ENCODE data around the gene POLR3H.
"Not testable (repeated sequence)": the region's sequence is repeated elsewhere in the genome, so short reads cannot be mapped to it uniquely, and the experiment has no call there.

Gene POLR3H

GRCh38 chr22:41575533-41575932 lies 31.3 kb upstream of the POLR3H start:
- no peak for DNase-seq
- Histone ChIP-seq H3K27ac (no peak overlapping the region), H3K36me3 (peaks cover 20% of the 10 kb centered on the region)

DNA sequence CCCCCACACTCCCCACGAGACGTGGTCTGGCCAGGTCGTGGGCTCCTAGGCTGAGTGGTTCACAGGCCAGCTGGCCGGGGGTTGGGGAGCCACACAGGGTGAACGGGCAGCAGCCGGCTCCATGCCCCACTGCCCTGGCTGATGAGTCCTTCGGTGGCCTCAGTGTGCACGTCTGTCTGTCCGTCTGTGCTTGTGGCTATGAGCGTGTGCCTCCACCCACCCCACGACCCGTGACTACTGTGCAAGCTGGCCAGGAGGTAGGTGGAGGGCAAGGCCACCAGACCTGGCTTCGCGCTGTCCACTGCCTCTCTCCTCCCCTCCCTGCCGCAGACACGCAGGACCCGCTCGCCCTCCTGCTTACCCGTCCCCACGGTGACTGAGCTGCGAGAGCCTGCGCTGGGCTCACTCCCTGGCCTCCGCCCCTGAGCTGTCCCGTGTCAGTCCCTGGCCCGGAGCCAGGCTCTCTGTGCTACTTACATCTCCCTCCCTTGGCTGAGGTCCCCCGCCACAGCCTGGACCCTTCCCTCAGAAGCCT lies 30.6 kb upstream of the POLR3H start:
- TF ChIP-seq, protein P1, sequence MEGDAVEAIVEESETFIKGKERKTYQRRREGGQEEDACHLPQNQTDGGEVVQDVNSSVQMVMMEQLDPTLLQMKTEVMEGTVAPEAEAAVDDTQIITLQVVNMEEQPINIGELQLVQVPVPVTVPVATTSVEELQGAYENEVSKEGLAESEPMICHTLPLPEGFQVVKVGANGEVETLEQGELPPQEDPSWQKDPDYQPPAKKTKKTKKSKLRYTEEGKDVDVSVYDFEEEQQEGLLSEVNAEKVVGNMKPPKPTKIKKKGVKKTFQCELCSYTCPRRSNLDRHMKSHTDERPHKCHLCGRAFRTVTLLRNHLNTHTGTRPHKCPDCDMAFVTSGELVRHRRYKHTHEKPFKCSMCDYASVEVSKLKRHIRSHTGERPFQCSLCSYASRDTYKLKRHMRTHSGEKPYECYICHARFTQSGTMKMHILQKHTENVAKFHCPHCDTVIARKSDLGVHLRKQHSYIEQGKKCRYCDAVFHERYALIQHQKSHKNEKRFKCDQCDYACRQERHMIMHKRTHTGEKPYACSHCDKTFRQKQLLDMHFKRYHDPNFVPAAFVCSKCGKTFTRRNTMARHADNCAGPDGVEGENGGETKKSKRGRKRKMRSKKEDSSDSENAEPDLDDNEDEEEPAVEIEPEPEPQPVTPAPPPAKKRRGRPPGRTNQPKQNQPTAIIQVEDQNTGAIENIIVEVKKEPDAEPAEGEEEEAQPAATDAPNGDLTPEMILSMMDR (IDR thresholded peaks at IDR 0.05; ENCODE audit: low read depth, low read length): no peak

More at GRCh38 chr22:41575533-41575932, 31.3 kb upstream of the POLR3H start:
- Histone ChIP-seq H3K4me3 (ENCODE audit: low read depth, low read length) (no peak overlapping the region), H3K27me3 (ENCODE audit: insufficient read depth, low read depth, severe bottlenecking) (no peaks in the 10 kb centered on the region), H3K9me3 (ENCODE audit: severe bottlenecking) (no peaks in the 10 kb centered on the region)
- TF ChIP-seq, protein P1 (IDR thresholded peaks at IDR 0.05; ENCODE audit: low read depth, low read length): no peak

GRCh38 chr22:41573677-41574076 lies 29.4 kb upstream of the POLR3H start:
- H3K27me3 ChIP-seq (ENCODE audit: insufficient read depth, low read depth, severe bottlenecking): no peaks in the 10 kb centered on the region
- TF ChIP-seq, protein P1 (IDR thresholded peaks at IDR 0.05; ENCODE audit: low read depth, low read length): no peak
- H3K36me3 ChIP-seq: peaks cover 16% of the 10 kb centered on the region
- H3K4me3 ChIP-seq (ENCODE audit: low read depth, low read length): no peak overlapping the region
- DNase-seq: no peak
- no peak overlapping the region for H3K27ac ChIP-seq
- H3K9me3 ChIP-seq (ENCODE audit: severe bottlenecking): no peaks in the 10 kb centered on the region

More for the DNA sequence above, 30.6 kb upstream of the POLR3H start:
- H3K27ac ChIP-seq: no peak overlapping the region
- no peaks in the 10 kb centered on the region for H3K27me3 ChIP-seq (ENCODE audit: insufficient read depth, low read depth, severe bottlenecking)
- peaks cover 17% of the 10 kb centered on the region for H3K36me3 ChIP-seq
- H3K4me3 ChIP-seq (ENCODE audit: low read depth, low read length): no peak overlapping the region
- DNase-seq: no peak
- H3K9me3 ChIP-seq (ENCODE audit: severe bottlenecking): no peaks in the 10 kb centered on the region

DNA sequence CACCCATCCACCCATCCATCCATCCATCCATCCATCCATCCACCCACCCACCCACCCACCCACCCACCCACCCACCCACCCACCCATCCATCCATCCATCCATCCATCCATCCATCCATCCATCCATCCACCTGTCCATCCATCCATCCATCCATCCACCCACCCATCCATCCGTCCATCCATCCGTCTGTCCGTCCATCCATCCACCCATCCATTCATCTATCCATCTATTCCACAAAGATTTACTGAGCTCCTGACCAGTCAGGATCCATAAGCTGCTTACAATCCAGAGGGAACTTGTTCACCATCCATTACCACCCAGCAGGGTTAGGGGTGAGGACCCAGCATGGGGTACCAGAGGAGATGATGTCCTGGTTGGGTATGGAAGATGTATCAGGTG lies 28.0 kb upstream of the POLR3H start:
- peaks cover 14% of the 10 kb centered on the region for H3K36me3 ChIP-seq
- not testable (repeated sequence) for H3K27me3 ChIP-seq (ENCODE audit: insufficient read depth, low read depth, severe bottlenecking); H3K4me3 ChIP-seq (ENCODE audit: low read depth, low read length); H3K27ac ChIP-seq; H3K9me3 ChIP-seq (ENCODE audit: severe bottlenecking); DNase-seq

DNA sequence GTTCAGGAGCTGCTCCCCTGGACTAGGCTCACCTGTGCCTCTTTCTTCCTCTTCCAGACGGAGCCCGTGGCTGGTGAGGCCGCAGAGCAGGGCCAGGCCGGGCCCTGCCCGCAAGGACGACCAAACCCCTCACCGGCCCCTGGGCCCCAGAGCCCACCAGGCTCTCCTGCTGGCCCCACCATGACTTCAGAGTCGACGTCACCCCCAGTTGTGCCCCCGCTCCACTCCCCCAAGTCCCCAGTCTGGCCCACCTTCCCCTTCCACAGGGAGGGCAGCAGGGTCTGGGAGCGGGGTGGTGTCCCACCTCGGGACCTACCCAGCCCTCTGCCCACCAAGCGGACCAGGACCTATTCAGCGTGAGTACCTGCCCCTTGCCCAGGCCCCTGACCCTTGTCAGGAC lies 27.5 kb upstream of the POLR3H start:
- DNase-seq: no peak
- peaks cover 9% of the 10 kb centered on the region for H3K36me3 ChIP-seq
- no peak overlapping the region for H3K27ac ChIP-seq
- no peak overlapping the region for H3K4me3 ChIP-seq (ENCODE audit: low read depth, low read length)
- no peaks in the 10 kb centered on the region for H3K9me3 ChIP-seq (ENCODE audit: severe bottlenecking)
- TF ChIP-seq, protein P1 (IDR thresholded peaks at IDR 0.05; ENCODE audit: low read depth, low read length): no peak
- no peaks in the 10 kb centered on the region for H3K27me3 ChIP-seq (ENCODE audit: insufficient read depth, low read depth, severe bottlenecking)

DNA sequence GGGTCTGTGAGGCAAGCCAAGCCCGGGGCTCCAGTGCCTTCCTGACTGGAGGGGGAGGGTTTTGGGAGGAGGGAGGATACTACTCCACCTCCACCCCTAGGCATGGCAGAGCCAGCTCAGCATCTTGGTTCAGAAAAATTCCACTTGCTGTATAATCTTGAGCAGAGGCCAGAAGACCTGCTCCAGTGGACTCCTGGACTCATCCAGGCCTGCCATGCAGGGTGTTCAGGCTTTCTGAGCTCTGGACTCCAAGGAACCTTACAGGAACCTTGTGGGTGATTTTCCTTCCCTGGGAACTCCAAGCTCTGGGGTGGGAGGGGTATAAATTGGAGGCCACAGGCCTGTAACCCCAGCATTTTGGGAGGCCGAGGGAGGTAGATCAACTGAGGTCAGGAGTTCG lies 26.0 kb upstream of the POLR3H start:
- no peaks in the 10 kb centered on the region for H3K9me3 ChIP-seq (ENCODE audit: severe bottlenecking)
- no peak for DNase-seq
- H3K27me3 ChIP-seq (ENCODE audit: insufficient read depth, low read depth, severe bottlenecking): no peaks in the 10 kb centered on the region
- TF ChIP-seq, protein P1 (IDR thresholded peaks at IDR 0.05; ENCODE audit: low read depth, low read length): no peak
- no peak overlapping the region for H3K27ac ChIP-seq
- no peaks in the 10 kb centered on the region for H3K36me3 ChIP-seq
- H3K4me3 ChIP-seq (ENCODE audit: low read depth, low read length): no peak overlapping the region

Data from WERI-Rb-1 (cell line).